OCI-LY7 (cell line): ENCODE measurements around the gene GNPDA1. TPM values are rescaled to one million over a fixed set of nuclear protein-coding genes. Genes with fewer than 3 reads are reported as not detected.
A peak's percentile ranks its signal among the peaks of the same experiment; 100 is the strongest.

Source experiments
- BruUV-seq: library from RNA; stranded (reverse); fragments of 400-500 nt; replicated peaks from 2 replicates; lab custom pipeline; 2021; lab: Mats Ljungman, UMichigan
- CTCF ChIA-PET: fragments of 300-600 bp; sonication (Branson Sonifier 250); formaldehyde crosslinking; loops from one replicate; lab custom pipeline; 2022; ENCODE audit warnings: antibody characterized with exemption; ENCODE audit not compliant: unreplicated experiment; lab: Charles Lee
- POLR2A ChIA-PET: fragments of 300-600 bp; sonication (Branson Sonifier 250); formaldehyde crosslinking; loops from one replicate; lab custom pipeline; 2022; ENCODE audit warnings: antibody characterized with exemption; lab: Charles Lee
- DNase-seq: peaks from one replicate; pipeline ENCODE4 v3.0.0-alpha.2; 2015; ENCODE audit warnings: low spot score
- H2AFZ ChIP-seq: fragments of 200-600 bp; sonication (generic), shearing (Covaris generic); 2 replicates; pipeline ENCODE4 v1.6.1; 2014; ENCODE audit warnings: mild to moderate bottlenecking, antibody characterized with exemption, low read length, moderate library complexity
- H3K27ac ChIP-seq: fragments of 200-600 bp; sonication (generic); 2 replicates; pipeline ENCODE4 v1.5.1; 2014; ENCODE audit warnings: mixed run types, low read depth, mild to moderate bottlenecking, moderate library complexity, low read length, inconsistent platforms; ENCODE audit not compliant: poor library complexity, severe bottlenecking
- H3K36me3 ChIP-seq: fragments of 200-600 bp; sonication (generic); 2 replicates; pipeline ENCODE4 v1.6.1; 2014; ENCODE audit warnings: mild to moderate bottlenecking, antibody characterized with exemption, low read length, moderate library complexity, mixed read lengths; ENCODE audit not compliant: insufficient read depth
- H3K4me1 ChIP-seq: fragments of 200-600 bp; sonication (generic); 2 replicates; pipeline ENCODE4 v1.5.1; 2014; ENCODE audit warnings: mild to moderate bottlenecking, low read length; ENCODE audit not compliant: insufficient read depth, poor library complexity, severe bottlenecking
- H3K4me2 ChIP-seq: fragments of 200-600 bp; sonication (generic); 2 replicates; pipeline ENCODE4 v1.6.1; 2014; ENCODE audit warnings: mild to moderate bottlenecking, low read length
- H3K4me3 ChIP-seq: fragments of 200-600 bp; sonication (generic); 2 replicates; pipeline ENCODE4 v1.5.1; 2014; ENCODE audit warnings: mild to moderate bottlenecking, low read depth, low read length; ENCODE audit not compliant: poor library complexity, severe bottlenecking
- H3K79me2 ChIP-seq: fragments of 200-600 bp; sonication (generic); 2 replicates; pipeline ENCODE4 v1.6.1; 2016; ENCODE audit warnings: low read depth, mild to moderate bottlenecking, low read length, moderate library complexity, mixed read lengths; ENCODE audit not compliant: insufficient read depth
- H3K9me2 ChIP-seq: fragments of 200-600 bp; sonication (generic); 2 replicates; pipeline ENCODE4 v1.6.1; 2016; ENCODE audit warnings: mild to moderate bottlenecking, low read length, mixed read lengths; ENCODE audit not compliant: insufficient read depth
- H3K9me3 ChIP-seq: fragments of 200-600 bp; sonication (generic); 2 replicates; pipeline ENCODE4 v1.6.1; 2014; ENCODE audit warnings: mild to moderate bottlenecking, mixed run types, low read length, mixed read lengths
- H4K20me1 ChIP-seq: fragments of 200-600 bp; sonication (generic); 2 replicates; pipeline ENCODE4 v1.6.1; 2014; ENCODE audit warnings: mild to moderate bottlenecking, antibody characterized with exemption, low read length, moderate library complexity, mixed read lengths; ENCODE audit not compliant: insufficient read depth
- CTCF ChIP-seq: fragments of 200-600 bp; sonication (generic); conservative IDR thresholded peaks from 2 replicates; pipeline ENCODE4 v1.5.1; 2014; ENCODE audit warnings: mild to moderate bottlenecking, antibody characterized with exemption, low read length, moderate library complexity, mixed read lengths
- EZH2phosphoT487 ChIP-seq: fragments of 200-600 bp; sonication (generic); IDR thresholded peaks from 2 replicates; pipeline ENCODE4 v1.6.1; 2018; ENCODE audit warnings: low read depth, borderline replicate concordance, mild to moderate bottlenecking, mixed run types, antibody characterized with exemption, low read length, moderate library complexity, mixed read lengths
- intact Hi-C: fragments of 100-400 bp; cut with micrococcal nuclease; formaldehyde crosslinking; loops from one replicate; pipeline ENCODE4 v1.10.0; 2022; ENCODE audit not compliant: unreplicated experiment
- total RNA-seq, 2 experiments: library from RNA; depleted of rRNA in 1 of 2; stranded (reverse); fragments of >200 nt in 1 of 2; shearing (Covaris generic) in 1 of 2; gene quantifications; 2 replicates each; pipeline ENCODE4 v1.2.3, GENCODE V29; 2014 to 2022

GNPDA1 gene
- total RNA-seq, 2 experiments from 2014 or later: 20.2 to 23.1 TPM

- peaks cover 4% of the 10 kb centered on the region; the same call in 1 of the 2 replicates for H3K79me2 ChIP-seq
- BruUV-seq: no TSS peak
- H3K9me2 ChIP-seq: no peaks in the 10 kb centered on the region
- no peaks in the 10 kb centered on the region for H3K4me1 ChIP-seq
- ChIA-PET POLR2A (interaction anchor here (0.7 kb wide), 1 partner anchor 27 kb away, joined by 3 read pairs; the partner anchor contains the start of gene RNF14), CTCF (no interaction called here)
- no peaks in the 10 kb centered on the region for H3K9me3 ChIP-seq
- H3K36me3 ChIP-seq: peaks cover 68% of the 10 kb centered on the region
- no peak overlapping the region for H2AFZ ChIP-seq
- DNase-seq: no peak
- intact Hi-C loops: no loop called here
- no peaks in the 10 kb centered on the region for H4K20me1 ChIP-seq
- no peak overlapping the region for H3K27ac ChIP-seq
- no peak overlapping the region for H3K4me3 ChIP-seq
- no peak for TF ChIP-seq CTCF
- no peak for TF ChIP-seq EZH2phosphoT487
- H3K4me2 ChIP-seq: no peak overlapping the region
These were observed 17.2 kb downstream of the GNPDA1 start for GRCh38 chr5:141995656-141996055.

GRCh38 chr5:141994511-141995136 is 18.2 kb downstream of the GNPDA1 start:
- no peak overlapping the region for H3K27ac ChIP-seq
- H3K4me3 ChIP-seq: no peak overlapping the region
- H3K4me1 ChIP-seq: no peaks in the 10 kb centered on the region
- no TSS peak for BruUV-seq
- POLR2A ChIA-PET: interaction anchor here (0.8 kb wide), 1 partner anchor 9 kb away, joined by 3 read pairs; no protein-coding TSS in a partner anchor
- CTCF ChIA-PET: no interaction called here
- peaks cover 4% of the 10 kb centered on the region; the same call in 1 of the 2 replicates for H3K79me2 ChIP-seq
- no peaks in the 10 kb centered on the region for H3K9me2 ChIP-seq
- no peak for DNase-seq
- H3K36me3 ChIP-seq: peaks cover 71% of the 10 kb centered on the region
- TF ChIP-seq CTCF: no peak
- TF ChIP-seq EZH2phosphoT487: no peak
- H3K4me2 ChIP-seq: no peak overlapping the region
- no peaks in the 10 kb centered on the region for H3K9me3 ChIP-seq
- H2AFZ ChIP-seq: no peak overlapping the region
- no peaks in the 10 kb centered on the region for H4K20me1 ChIP-seq
- intact Hi-C loops: loop anchor here (5.0 kb wide), 1 partner anchor 148 kb away; no protein-coding TSS in a partner anchor

- peak; percentile 95 for TF ChIP-seq CTCF
- no peak for TF ChIP-seq EZH2phosphoT487
- BruUV-seq: no TSS peak
These were observed 20.4 kb downstream of the GNPDA1 start for GRCh38 chr5:141992349-141992963.

More at GRCh38 chr5:141992349-141992963, 20.4 kb downstream of the GNPDA1 start:
- DNase-seq: peak; percentile 73
- H3K27ac ChIP-seq: no peak overlapping the region
- H2AFZ ChIP-seq: no peak overlapping the region
- no peaks in the 10 kb centered on the region for H3K9me3 ChIP-seq
- H3K9me2 ChIP-seq: no peaks in the 10 kb centered on the region
- intact Hi-C loops: loop anchor here (5.0 kb wide), 1 partner anchor 150 kb away; no protein-coding TSS in a partner anchor
- no peak overlapping the region for H3K4me3 ChIP-seq
- H4K20me1 ChIP-seq: no peaks in the 10 kb centered on the region
- peaks cover 77% of the 10 kb centered on the region for H3K36me3 ChIP-seq
- POLR2A ChIA-PET: no interaction called here
- no peaks in the 10 kb centered on the region for H3K4me1 ChIP-seq
- H3K79me2 ChIP-seq: peaks cover 4% of the 10 kb centered on the region; the same call in 1 of the 2 replicates
- CTCF ChIA-PET: no interaction called here
- H3K4me2 ChIP-seq: no peak overlapping the region
